Parathyroid adenoma (tissue), 2 donors: ENCODE results near the gene BRAT1.

Experiments used
- H2AFZ ChIP-seq: fragments of 300-600 bp; sonication (generic); one replicate; pipeline ENCODE4 v1.7.0; 2017; ENCODE audit warnings: antibody characterized with exemption, mild to moderate bottlenecking
- H3K27ac ChIP-seq: fragments of 300-600 bp; sonication (generic); one replicate; pipeline ENCODE4 v1.7.0; 2017
- H3K27me3 ChIP-seq: fragments of 300-600 bp; sonication (generic); one replicate; pipeline ENCODE4 v1.7.0; 2017; ENCODE audit warnings: low read length; ENCODE audit not compliant: control insufficient read depth, insufficient read depth
- H3K36me3 ChIP-seq: fragments of 300-600 bp; sonication (generic); one replicate; pipeline ENCODE4 v1.7.0; 2017; ENCODE audit warnings: low read length; ENCODE audit not compliant: control insufficient read depth, insufficient read depth
- H3K4me1 ChIP-seq: fragments of 300-600 bp; sonication (generic); one replicate; pipeline ENCODE4 v1.7.0; 2017; ENCODE audit warnings: control low read depth
- H3K4me2 ChIP-seq: fragments of 300-600 bp; sonication (generic); one replicate; pipeline ENCODE4 v1.7.0; 2017; ENCODE audit warnings: low read length
- H3K4me3 ChIP-seq: fragments of 300-600 bp; sonication (generic); one replicate; pipeline ENCODE4 v1.7.0; 2017; ENCODE audit warnings: low read depth, low read length
- H3K79me2 ChIP-seq: fragments of 300-600 bp; sonication (generic); one replicate; pipeline ENCODE4 v1.7.0; 2017; ENCODE audit warnings: control low read depth
- H3K9ac ChIP-seq: fragments of 300-600 bp; sonication (generic); one replicate; pipeline ENCODE4 v1.7.0; 2017; ENCODE audit warnings: mild to moderate bottlenecking
- H3K9me3 ChIP-seq: fragments of 300-600 bp; sonication (generic); one replicate; pipeline ENCODE4 v1.7.0; 2017; ENCODE audit warnings: low read length; ENCODE audit not compliant: control insufficient read depth
- TF ChIP-seq, protein P1 (sequence below): fragments of 300-600 bp; sonication (generic); IDR thresholded peaks from one replicate; pipeline ENCODE4 v1.7.0; 2017; ENCODE audit warnings: antibody characterized with exemption, mild to moderate bottlenecking
- donor health status: primary hyperparathyroidism.

Gene BRAT1

DNA sequence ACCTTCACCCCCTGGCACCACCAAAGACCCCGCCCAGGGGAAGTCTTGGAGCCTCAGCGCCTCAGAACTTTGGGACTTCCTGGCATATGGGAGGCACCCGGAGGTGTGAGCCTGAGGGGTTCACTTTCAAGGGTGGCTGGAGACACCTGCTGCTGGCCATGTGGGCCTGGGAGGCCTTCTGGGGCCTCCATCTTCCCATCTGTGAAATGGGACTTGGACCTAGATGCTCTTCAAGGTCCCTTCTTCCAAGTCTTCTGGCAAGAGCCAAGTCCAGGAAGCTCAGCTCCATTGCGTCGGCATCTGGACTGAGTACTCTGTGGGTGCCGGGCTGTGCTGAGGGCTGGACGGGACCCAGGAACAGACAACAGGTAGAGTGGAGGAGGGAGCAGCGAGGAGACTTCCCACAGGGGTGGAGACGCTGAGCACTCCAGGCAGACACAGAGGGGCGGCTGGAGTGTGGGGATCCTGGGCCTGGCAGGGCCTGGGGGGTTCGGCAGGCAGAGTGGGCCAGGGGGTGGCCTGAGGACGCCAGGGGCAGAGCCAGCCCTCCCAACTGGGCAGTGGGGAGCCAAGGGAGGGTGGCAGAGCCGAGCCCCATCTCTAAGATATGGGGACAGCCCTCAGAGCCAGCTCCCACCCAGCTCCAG lies 45.1 kb downstream of the BRAT1 start:
- Histone ChIP-seq H3K79me2 (no peaks in the 10 kb centered on the region), H3K36me3 (no peaks in the 10 kb centered on the region), H2AFZ (no peak overlapping the region), H3K27me3 (no peaks in the 10 kb centered on the region), H3K9me3 (no peaks in the 10 kb centered on the region), H3K4me1 (no peaks in the 10 kb centered on the region), H3K27ac (no peak overlapping the region), H3K4me3 (no peak overlapping the region), H3K4me2 (no peak overlapping the region), H3K9ac (no peak overlapping the region)
- TF ChIP-seq, protein P1, sequence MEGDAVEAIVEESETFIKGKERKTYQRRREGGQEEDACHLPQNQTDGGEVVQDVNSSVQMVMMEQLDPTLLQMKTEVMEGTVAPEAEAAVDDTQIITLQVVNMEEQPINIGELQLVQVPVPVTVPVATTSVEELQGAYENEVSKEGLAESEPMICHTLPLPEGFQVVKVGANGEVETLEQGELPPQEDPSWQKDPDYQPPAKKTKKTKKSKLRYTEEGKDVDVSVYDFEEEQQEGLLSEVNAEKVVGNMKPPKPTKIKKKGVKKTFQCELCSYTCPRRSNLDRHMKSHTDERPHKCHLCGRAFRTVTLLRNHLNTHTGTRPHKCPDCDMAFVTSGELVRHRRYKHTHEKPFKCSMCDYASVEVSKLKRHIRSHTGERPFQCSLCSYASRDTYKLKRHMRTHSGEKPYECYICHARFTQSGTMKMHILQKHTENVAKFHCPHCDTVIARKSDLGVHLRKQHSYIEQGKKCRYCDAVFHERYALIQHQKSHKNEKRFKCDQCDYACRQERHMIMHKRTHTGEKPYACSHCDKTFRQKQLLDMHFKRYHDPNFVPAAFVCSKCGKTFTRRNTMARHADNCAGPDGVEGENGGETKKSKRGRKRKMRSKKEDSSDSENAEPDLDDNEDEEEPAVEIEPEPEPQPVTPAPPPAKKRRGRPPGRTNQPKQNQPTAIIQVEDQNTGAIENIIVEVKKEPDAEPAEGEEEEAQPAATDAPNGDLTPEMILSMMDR, result no peak

DNA sequence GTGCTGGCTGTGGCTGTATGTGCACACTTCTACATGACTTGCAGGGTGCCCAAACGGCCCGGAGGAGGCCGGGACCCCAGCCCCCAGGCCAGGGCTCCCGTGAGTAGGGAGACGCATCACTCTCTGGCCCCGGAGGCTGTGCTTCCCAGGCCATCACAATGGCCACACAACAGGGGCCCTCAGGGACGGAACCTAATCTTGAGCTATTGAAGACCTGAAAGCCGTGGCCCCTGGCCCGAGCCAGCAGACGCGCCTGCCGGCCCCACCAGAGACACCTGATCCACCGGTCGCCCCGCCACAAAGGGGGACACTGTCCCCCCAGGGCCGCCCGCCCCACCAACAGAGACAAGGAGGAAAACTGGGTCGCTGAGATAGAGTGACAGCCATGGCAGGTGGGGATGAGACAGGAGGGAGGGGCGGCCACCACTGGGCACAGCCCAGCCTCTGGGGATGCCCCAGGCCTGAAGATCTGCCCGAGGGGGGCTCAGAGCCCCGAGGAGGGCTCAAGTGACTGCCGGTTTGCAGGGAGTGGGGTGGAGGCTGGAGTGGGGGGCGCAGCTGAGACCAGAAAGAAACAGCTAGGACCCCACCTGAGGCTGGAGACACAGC lies 45.9 kb downstream of the BRAT1 start:
- H3K36me3 ChIP-seq, result no peaks in the 10 kb centered on the region
- no peak overlapping the region for H3K27ac ChIP-seq
- no peaks in the 10 kb centered on the region for H3K27me3 ChIP-seq
- H3K9me3 ChIP-seq, result no peaks in the 10 kb centered on the region
- no peaks in the 10 kb centered on the region for H3K79me2 ChIP-seq
- no peaks in the 10 kb centered on the region for H3K4me1 ChIP-seq
- no peak overlapping the region for H3K4me3 ChIP-seq
- TF ChIP-seq, protein P1, result no peak
- no peak overlapping the region for H2AFZ ChIP-seq
- H3K9ac ChIP-seq, result no peak overlapping the region
- H3K4me2 ChIP-seq, result no peak overlapping the region

DNA sequence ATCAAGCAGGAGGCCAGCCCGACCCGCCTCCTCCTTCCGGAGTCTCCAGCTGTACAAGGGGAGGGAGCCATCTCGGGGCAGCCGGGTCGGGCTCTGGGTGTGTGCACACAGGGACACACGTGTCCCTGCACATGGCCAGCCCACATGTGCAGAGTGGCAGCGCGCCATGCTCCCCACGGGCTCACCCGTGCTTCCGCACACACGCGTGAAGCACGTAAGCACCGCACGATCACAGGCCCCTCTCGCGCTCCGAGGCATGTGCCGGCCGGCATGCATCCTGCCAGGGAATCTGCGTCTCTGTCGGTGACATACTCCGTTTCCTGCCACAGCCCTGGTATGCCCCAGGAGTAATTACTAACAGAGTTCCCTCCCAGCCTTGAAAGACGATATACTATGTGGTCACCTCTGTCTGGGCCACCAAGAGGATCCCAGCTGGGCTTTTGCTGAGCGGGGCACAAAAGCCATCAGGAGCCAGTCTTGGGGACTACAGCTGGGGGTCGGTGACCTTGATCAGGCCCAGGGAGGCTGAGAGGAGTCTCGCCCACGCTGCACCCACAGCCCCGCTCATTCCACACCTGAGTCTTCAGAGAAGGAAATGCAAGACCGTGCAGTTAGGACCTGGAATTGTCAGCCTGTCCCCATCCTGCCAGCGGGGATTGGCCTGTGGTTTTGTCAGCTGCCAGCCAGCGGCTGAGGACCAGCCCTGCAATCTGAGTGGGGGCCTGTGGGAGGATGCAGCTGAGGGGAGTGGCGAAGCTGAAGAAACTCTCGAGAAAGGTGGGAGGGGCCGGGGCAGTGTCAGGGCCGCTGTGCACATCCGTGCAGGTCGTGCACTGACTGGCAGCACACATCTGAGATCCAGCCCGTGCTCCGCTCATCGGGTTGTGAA lies 46.8 kb downstream of the BRAT1 start:
- H3K9me3 ChIP-seq, result no peaks in the 10 kb centered on the region
- H3K9ac ChIP-seq, result no peak overlapping the region
- TF ChIP-seq, protein P1, result no peak
- no peaks in the 10 kb centered on the region for H3K79me2 ChIP-seq
- H3K27me3 ChIP-seq, result no peaks in the 10 kb centered on the region
- no peak overlapping the region for H3K27ac ChIP-seq
- H3K4me2 ChIP-seq, result no peak overlapping the region
- no peak overlapping the region for H3K4me3 ChIP-seq
- no peak overlapping the region for H2AFZ ChIP-seq
- no peaks in the 10 kb centered on the region for H3K4me1 ChIP-seq
- H3K36me3 ChIP-seq, result no peaks in the 10 kb centered on the region

DNA sequence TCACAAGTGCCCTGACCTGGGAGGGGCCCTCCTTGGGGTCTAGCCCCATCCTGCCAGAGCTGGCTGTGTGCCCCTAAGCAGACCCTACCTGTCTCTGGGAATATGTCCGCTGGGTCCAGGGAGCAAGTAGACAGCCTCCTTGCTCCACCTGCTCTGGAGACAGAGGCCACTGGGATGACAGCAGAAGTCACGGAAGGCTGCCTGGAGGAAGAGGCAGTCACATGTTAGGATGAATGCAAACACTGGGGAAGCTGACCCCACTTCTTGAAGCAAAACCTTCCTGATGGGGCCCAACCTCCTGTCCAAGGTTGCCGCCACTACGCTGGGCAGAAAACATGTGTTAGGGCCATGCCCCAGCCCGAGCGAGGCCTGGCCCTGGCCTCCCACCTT lies 47.4 kb downstream of the BRAT1 start:
- Histone ChIP-seq H3K27me3 (no peaks in the 10 kb centered on the region), H3K36me3 (no peaks in the 10 kb centered on the region), H3K79me2 (no peaks in the 10 kb centered on the region), H3K4me1 (no peaks in the 10 kb centered on the region), H3K4me2 (no peak overlapping the region), H3K9me3 (no peaks in the 10 kb centered on the region), H3K9ac (no peak overlapping the region), H3K4me3 (no peak overlapping the region), H3K27ac (no peak overlapping the region), H2AFZ (no peak overlapping the region)
- TF ChIP-seq, protein P1, result no peak
